Natural killer cell (primary cell): Measurements from ENCODE around the gene TMEM145. TPM values are rescaled to one million over a fixed set of nuclear protein-coding genes. Genes with fewer than 3 reads are reported as not detected.

Experiments used
- ATAC-seq, 3 donors: fragments of 150-1000 bp in 2 of 3; fragments of 200-7000 bp in 1 of 3; cut with Tn5 transposase; 1 replicate in 1 of 3; 2 replicates in 2 of 3; pipeline ENCODE4 v1.10.0; 2021; ENCODE audit warnings: mild to moderate bottlenecking in 2 of 3, moderate library complexity in 2 of 3
- DNase-seq, 2 donors: peaks; one replicate each; pipeline versions ENCODE4 v3.0.0 to v3.0.0-alpha.2; 2013 to 2021; ENCODE audit warnings: mixed read lengths in 1 of 2
- H3K27ac ChIP-seq: one replicate; pipeline ENCODE4 v1.5.1; 2013; ENCODE audit warnings: mild to moderate bottlenecking, low read length
- H3K27me3 ChIP-seq: one replicate; pipeline ENCODE4 v1.6.1; 2013; ENCODE audit warnings: low read length; ENCODE audit not compliant: control insufficient read depth, insufficient read depth
- H3K36me3 ChIP-seq: one replicate; pipeline ENCODE4 v1.6.1; 2013; ENCODE audit warnings: low read length; ENCODE audit not compliant: control insufficient read depth, insufficient read depth
- H3K4me1 ChIP-seq: one replicate; pipeline ENCODE4 v1.6.1; 2013; ENCODE audit warnings: low read length; ENCODE audit not compliant: control insufficient read depth, insufficient read depth
- H3K4me3 ChIP-seq: one replicate; pipeline ENCODE4 v1.5.1; 2013; ENCODE audit warnings: low read length
- H3K9me3 ChIP-seq: one replicate; pipeline ENCODE4 v1.6.1; 2013; ENCODE audit warnings: low read length; ENCODE audit not compliant: control insufficient read depth, insufficient read depth
- H3K27ac Mint-ChIP-seq, 2 donors: one replicate each; pipeline ENCODE4 v1.8.0; 2022; ENCODE audit warnings: mild to moderate bottlenecking in 2 of 2, mixed read lengths in 2 of 2, moderate library complexity in 1 of 2
- H3K27me3 Mint-ChIP-seq, 2 donors: one replicate each; pipeline ENCODE4 v1.8.0; 2022; ENCODE audit warnings: low read depth in 2 of 2, mixed read lengths in 2 of 2
- H3K36me3 Mint-ChIP-seq: one replicate; pipeline ENCODE4 v1.8.0; 2022; ENCODE audit warnings: mixed read lengths
- H3K4me1 Mint-ChIP-seq, 2 donors: one replicate each; pipeline ENCODE4 v1.8.0; 2022; ENCODE audit warnings: mixed read lengths in 2 of 2
- H3K4me3 Mint-ChIP-seq: one replicate; pipeline ENCODE4 v1.8.0; 2022; ENCODE audit warnings: mild to moderate bottlenecking, moderate library complexity, mixed read lengths
- H3K9me3 Mint-ChIP-seq, 2 donors: one replicate each; pipeline ENCODE4 v1.8.0; 2022; ENCODE audit warnings: mixed read lengths in 2 of 2
- WGBS: methylation state at CpG from one replicate; pipeline ENCODE4 v1.1.7; 2013; ENCODE audit warnings: missing lambda C conversion rate; ENCODE audit not compliant: insufficient coverage; 5-methylcytosine and 5-hydroxymethylcytosine counted together
- intact Hi-C: fragments of 100-400 bp; cut with micrococcal nuclease; formaldehyde crosslinking; loops from one replicate; pipeline ENCODE4 v1.14.2; 2022
- total RNA-seq, 4 donors: library from RNA; stranded (reverse); fragments of 120-200 nt in 1 of 4; gene quantifications; one replicate each; pipeline versions ENCODE4 v1.2.3 to v1.2.4, GENCODE V29; 2013 to 2022
- TF ChIP-seq, protein P1 (sequence below): fragments of 200-600 bp; IDR thresholded peaks from one replicate; pipeline ENCODE4 v1.8.0; 2022; ENCODE audit warnings: antibody characterized with exemption

TMEM145 gene
- total RNA-seq, 3 donors from 2014 or later (not counting 1 experiment from before 2014, with no cell fraction given) = not detected

DNA sequence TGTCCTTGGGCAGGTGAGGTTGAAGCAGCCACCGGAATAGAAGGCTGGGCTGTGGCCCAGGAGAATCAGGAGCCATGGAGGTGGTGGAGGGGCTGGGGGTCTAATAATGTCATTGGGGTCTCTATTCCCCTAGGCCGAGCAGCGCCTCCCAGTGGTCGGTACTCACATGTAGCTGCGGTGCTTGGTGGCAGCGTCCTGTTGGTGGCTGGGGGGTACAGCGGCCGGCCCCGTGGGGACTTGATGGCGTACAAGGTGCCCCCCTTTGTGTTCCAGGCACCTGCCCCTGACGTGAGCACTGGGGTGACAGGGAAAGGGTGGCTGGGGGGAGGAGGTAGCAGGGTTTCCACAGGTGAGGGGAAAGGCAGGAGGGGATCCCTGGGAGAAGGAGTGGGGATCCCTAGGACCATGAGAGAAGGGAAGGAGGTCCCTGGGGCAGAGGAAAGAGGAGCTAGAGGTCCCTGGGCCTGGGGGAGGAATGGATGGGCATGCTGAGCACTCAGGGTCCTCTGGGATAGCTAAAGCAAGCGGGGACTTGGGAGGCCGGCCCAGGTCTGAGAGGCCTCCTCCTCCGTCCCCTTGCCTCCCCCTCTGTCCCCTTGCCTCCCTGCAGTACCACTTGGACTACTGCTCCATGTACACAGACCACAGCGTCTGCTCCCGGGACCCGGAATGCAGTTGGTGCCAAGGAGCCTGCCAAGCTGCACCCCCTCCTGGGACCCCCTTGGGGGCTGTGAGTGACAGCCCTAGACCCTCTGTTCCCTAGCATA lies 30.4 kb downstream of the TMEM145 start:
- H3K36me3 Mint-ChIP-seq = no peaks in the 10 kb centered on the region
- WGBS = 98% methylated on average over 17 of the region's 17 CpGs
- Histone ChIP-seq H3K4me3 (no peak overlapping the region), H3K27me3 (no peaks in the 10 kb centered on the region), H3K4me1 (no peaks in the 10 kb centered on the region), H3K27ac (no peak overlapping the region), H3K36me3 (peaks cover 3% of the 10 kb centered on the region), H3K9me3 (no peaks in the 10 kb centered on the region)
- ATAC-seq = no peak
- no peaks in the 10 kb centered on the region for H3K4me1 Mint-ChIP-seq
- H3K4me3 Mint-ChIP-seq = no peak overlapping the region
- H3K27ac Mint-ChIP-seq = no peak overlapping the region
- intact Hi-C loops = no loop called here
- H3K9me3 Mint-ChIP-seq = no peaks in the 10 kb centered on the region
- TF ChIP-seq, protein P1, sequence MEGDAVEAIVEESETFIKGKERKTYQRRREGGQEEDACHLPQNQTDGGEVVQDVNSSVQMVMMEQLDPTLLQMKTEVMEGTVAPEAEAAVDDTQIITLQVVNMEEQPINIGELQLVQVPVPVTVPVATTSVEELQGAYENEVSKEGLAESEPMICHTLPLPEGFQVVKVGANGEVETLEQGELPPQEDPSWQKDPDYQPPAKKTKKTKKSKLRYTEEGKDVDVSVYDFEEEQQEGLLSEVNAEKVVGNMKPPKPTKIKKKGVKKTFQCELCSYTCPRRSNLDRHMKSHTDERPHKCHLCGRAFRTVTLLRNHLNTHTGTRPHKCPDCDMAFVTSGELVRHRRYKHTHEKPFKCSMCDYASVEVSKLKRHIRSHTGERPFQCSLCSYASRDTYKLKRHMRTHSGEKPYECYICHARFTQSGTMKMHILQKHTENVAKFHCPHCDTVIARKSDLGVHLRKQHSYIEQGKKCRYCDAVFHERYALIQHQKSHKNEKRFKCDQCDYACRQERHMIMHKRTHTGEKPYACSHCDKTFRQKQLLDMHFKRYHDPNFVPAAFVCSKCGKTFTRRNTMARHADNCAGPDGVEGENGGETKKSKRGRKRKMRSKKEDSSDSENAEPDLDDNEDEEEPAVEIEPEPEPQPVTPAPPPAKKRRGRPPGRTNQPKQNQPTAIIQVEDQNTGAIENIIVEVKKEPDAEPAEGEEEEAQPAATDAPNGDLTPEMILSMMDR = no peak
- DNase-seq = no peak
- no peaks in the 10 kb centered on the region for H3K27me3 Mint-ChIP-seq

DNA sequence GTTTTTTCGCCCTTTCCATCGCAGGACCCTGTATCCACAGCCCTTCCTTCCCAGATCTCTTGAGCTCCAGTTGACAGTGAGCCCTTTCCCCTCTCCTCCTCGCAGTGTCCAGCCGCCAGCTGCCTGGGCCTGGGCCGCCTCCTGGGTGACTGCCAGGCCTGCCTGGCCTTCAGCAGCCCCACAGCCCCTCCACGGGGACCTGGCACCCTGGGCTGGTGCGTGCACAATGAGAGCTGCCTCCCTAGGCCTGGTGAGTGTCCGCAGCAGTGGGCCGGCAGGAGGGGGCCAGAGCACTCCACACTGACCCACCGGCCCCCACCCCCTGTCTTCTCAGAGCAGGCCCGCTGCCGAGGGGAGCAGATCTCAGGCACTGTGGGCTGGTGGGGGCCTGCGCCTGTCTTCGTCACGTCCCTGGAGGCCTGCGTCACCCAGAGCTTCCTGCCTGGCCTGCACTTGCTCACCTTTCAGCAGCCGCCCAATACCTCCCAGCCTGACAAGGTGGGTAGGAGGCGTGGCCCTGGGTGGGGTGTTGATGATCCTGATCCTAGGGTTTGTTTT lies 31.3 kb downstream of the TMEM145 start:
- no peaks in the 10 kb centered on the region for H3K4me1 ChIP-seq
- no peaks in the 10 kb centered on the region for H3K27me3 ChIP-seq
- Mint-ChIP-seq H3K27me3 (no peaks in the 10 kb centered on the region), H3K4me1 (no peaks in the 10 kb centered on the region), H3K9me3 (no peaks in the 10 kb centered on the region), H3K27ac (no peak overlapping the region), H3K4me3 (no peak overlapping the region), H3K36me3 (no peaks in the 10 kb centered on the region)
- no peak for DNase-seq
- no peaks in the 10 kb centered on the region for H3K9me3 ChIP-seq
- TF ChIP-seq, protein P1 = no peak
- no peak overlapping the region for H3K27ac ChIP-seq
- peaks cover 3% of the 10 kb centered on the region for H3K36me3 ChIP-seq
- intact Hi-C loops = no loop called here
- WGBS = 97% methylated on average over 17 of the region's 18 CpGs
- ATAC-seq = no peak
- no peak overlapping the region for H3K4me3 ChIP-seq

DNA sequence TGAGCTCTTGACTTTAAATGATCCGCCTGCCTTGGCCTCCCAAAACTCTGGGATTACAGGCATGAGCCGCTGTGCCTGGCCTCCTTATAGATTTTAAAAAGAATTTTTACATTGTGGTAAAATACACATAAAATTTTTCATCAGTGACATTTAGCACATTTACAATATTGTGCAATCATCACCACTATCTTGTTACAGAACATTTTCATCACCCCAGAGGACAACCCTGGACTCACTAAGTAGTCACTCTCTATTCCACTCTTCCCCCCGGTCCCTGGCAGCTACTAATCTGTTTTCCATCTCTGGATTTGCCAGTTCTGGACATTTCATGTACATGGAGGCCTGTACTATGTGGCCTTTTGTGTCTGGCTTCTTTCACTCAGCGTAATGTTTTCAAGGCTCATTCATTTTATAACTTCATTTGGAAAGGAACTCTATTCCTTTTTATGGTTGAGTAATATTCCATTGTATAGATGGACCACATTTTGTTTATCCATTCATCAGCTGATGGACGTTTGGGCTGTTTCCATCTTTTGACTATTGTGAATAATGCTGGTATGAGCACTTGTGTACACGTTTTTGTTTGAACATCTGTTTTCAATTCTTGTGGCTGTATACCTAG lies 32.2 kb downstream of the TMEM145 start:
- H3K36me3 ChIP-seq = peaks cover 3% of the 10 kb centered on the region
- TF ChIP-seq, protein P1 = no peak
- Mint-ChIP-seq H3K4me3 (no peak overlapping the region), H3K9me3 (no peaks in the 10 kb centered on the region), H3K27me3 (no peaks in the 10 kb centered on the region), H3K36me3 (no peaks in the 10 kb centered on the region), H3K4me1 (no peaks in the 10 kb centered on the region), H3K27ac (no peak overlapping the region)
- DNase-seq (no peak), ATAC-seq (no peak)
- H3K4me1 ChIP-seq = no peaks in the 10 kb centered on the region
- WGBS = 84% methylated on average over 6 of the region's 6 CpGs
- intact Hi-C loops = no loop called here
- H3K27ac ChIP-seq = no peak overlapping the region
- H3K27me3 ChIP-seq = no peaks in the 10 kb centered on the region
- no peak overlapping the region for H3K4me3 ChIP-seq
- no peaks in the 10 kb centered on the region for H3K9me3 ChIP-seq
